Right cardiac atrium (tissue), 5 donors: ENCODE data around the gene OLAH. TPM values are rescaled to one million over a fixed set of nuclear protein-coding genes. Genes with fewer than 3 reads are reported as not detected.

Source experiments
- ATAC-seq, 2 donors: fragments of 200-7000 bp; cut with Tn5 transposase; one replicate each; pipeline versions ENCODE4 v1.8.0 to v1.9.1; 2020; ENCODE audit warnings: moderate library complexity in 2 of 2, mild to moderate bottlenecking in 1 of 2
- DNase-seq, 3 donors: peaks; one replicate each; pipeline ENCODE4 v3.0.0-alpha.2; 2020
- H3K27ac ChIP-seq: one replicate; pipeline ENCODE4 v1.5.1; 2013; ENCODE audit warnings: mild to moderate bottlenecking, low read length, control low read depth, moderate library complexity
- H3K27me3 ChIP-seq: one replicate; pipeline ENCODE4 v1.6.1; 2013; ENCODE audit not compliant: control insufficient read depth, insufficient read depth
- H3K4me1 ChIP-seq: one replicate; pipeline ENCODE4 v1.6.1; 2013; ENCODE audit warnings: low read length; ENCODE audit not compliant: control insufficient read depth, insufficient read depth
- H3K4me3 ChIP-seq: one replicate; pipeline ENCODE4 v1.5.1; 2013; ENCODE audit warnings: low read length, control low read depth
- H3K9me3 ChIP-seq: one replicate; pipeline ENCODE4 v1.6.1; 2013; ENCODE audit warnings: low read length; ENCODE audit not compliant: control insufficient read depth
- whole genome bisulfite sequencing: extraction: QIAGEN DNeasy Blood & Tissue Kit; methylation state at CpG from one replicate; pipeline ENCODE4 v1.1.7; 2013; 5-methylcytosine and 5-hydroxymethylcytosine counted together
- intact Hi-C, 4 donors: fragments of 100-400 bp; cut with DNase I; formaldehyde crosslinking; loops; one replicate each; pipeline versions ENCODE4 v1.11.0 to v1.14.0; 2022 to 2023
- polyA plus RNA-seq: library from polyadenylated mRNA; stranded (reverse); fragments of 200-250 nt; gene quantifications from one replicate; pipeline ENCODE4 v1.2.3, GENCODE V29; 2013
- total RNA-seq, 4 donors: library from RNA; stranded (reverse); fragmentation: NEBNext Ultra II Directional; extraction: Animal tissue kit (Norgen Biotek cat#: 25700); gene quantifications; one replicate each; pipeline ENCODE4 v1.2.1, GENCODE V29; 2021
- donor health status: healthy with polysubstance abuse.
- donor health status: DM: no; HTN: yes; CAD: no.
- donor health status: DM: no; HTN: no; CAD: no.
- donor health status: DM: no; HTN: yes; CAD: no; lungs with severe emphysema.
- donor health status: DM: yes; HTN: yes; CAD: no.

Gene OLAH
- total and polyA plus RNA-seq, 5 donors, result 0.16 to 0.51 TPM; not detected in 3

GRCh38 chr10:15037691-15038090, 6.1 kb upstream of the OLAH start:
- no peak overlapping the region for H3K4me3 ChIP-seq
- no peaks in the 10 kb centered on the region for H3K9me3 ChIP-seq
- no peak for ATAC-seq
- 77% methylated on average over 4 of the region's 4 CpGs for WGBS
- no peaks in the 10 kb centered on the region for H3K27me3 ChIP-seq
- no peak overlapping the region for H3K27ac ChIP-seq
- DNase-seq, result no peak
- H3K4me1 ChIP-seq, result no peaks in the 10 kb centered on the region
- intact Hi-C loops, result no loop called here

- intact Hi-C loops, result no loop called here
- 79% methylated on average over 10 of the region's 10 CpGs for WGBS
- Histone ChIP-seq H3K4me1 (no peaks in the 10 kb centered on the region), H3K4me3 (no peak overlapping the region), H3K9me3 (no peaks in the 10 kb centered on the region), H3K27me3 (no peaks in the 10 kb centered on the region), H3K27ac (no peak overlapping the region)
- no peak for ATAC-seq
- no peak for DNase-seq
These were observed 5.3 kb upstream of the OLAH start for GRCh38 chr10:15038416-15038815.

- intact Hi-C loops, result no loop called here
- no peak for ATAC-seq
- no peak overlapping the region for H3K27ac ChIP-seq
These were observed 1.6 kb downstream of the OLAH start for GRCh38 chr10:15045380-15045779.

GRCh38 chr10:15046626-15047025, 2.9 kb downstream of the OLAH start:
- no peaks in the 10 kb centered on the region for H3K27me3 ChIP-seq
- DNase-seq (no peak), ATAC-seq (no peak)
- H3K9me3 ChIP-seq, result no peaks in the 10 kb centered on the region
- intact Hi-C loops, result no loop called here
- no peak overlapping the region for H3K27ac ChIP-seq
- WGBS, result 46% methylated on average over 5 of the region's 5 CpGs
- H3K4me3 ChIP-seq, result no peak overlapping the region
- no peaks in the 10 kb centered on the region for H3K4me1 ChIP-seq

More at GRCh38 chr10:15045380-15045779, 1.6 kb downstream of the OLAH start:
- Histone ChIP-seq H3K27me3 (no peaks in the 10 kb centered on the region), H3K4me1 (no peaks in the 10 kb centered on the region), H3K4me3 (no peak overlapping the region), H3K9me3 (no peaks in the 10 kb centered on the region)
- 73% methylated on average over 1 of the region's 1 CpG for WGBS
- no peak for DNase-seq

GRCh38 chr10:15049533-15049932, 5.8 kb downstream of the OLAH start:
- Histone ChIP-seq H3K4me1 (no peaks in the 10 kb centered on the region), H3K9me3 (no peaks in the 10 kb centered on the region), H3K27ac (no peak overlapping the region), H3K27me3 (no peaks in the 10 kb centered on the region), H3K4me3 (no peak overlapping the region)
- intact Hi-C loops, result no loop called here
- DNase-seq, result no peak
- no peak for ATAC-seq

GRCh38 chr10:15052121-15052520, 8.4 kb downstream of the OLAH start:
- Histone ChIP-seq H3K27me3 (no peaks in the 10 kb centered on the region), H3K9me3 (no peaks in the 10 kb centered on the region), H3K4me3 (no peak overlapping the region), H3K27ac (no peak overlapping the region), H3K4me1 (no peaks in the 10 kb centered on the region)
- DNase-seq, result no peak
- 89% methylated on average over 7 of the region's 7 CpGs for WGBS
- ATAC-seq, result no peak
- intact Hi-C loops, result no loop called here

- Histone ChIP-seq H3K27ac (no peak overlapping the region), H3K4me3 (no peak overlapping the region), H3K4me1 (no peaks in the 10 kb centered on the region), H3K27me3 (no peaks in the 10 kb centered on the region), H3K9me3 (no peaks in the 10 kb centered on the region)
- intact Hi-C loops, result no loop called here
- 85% methylated on average over 3 of the region's 3 CpGs for WGBS
- ATAC-seq, result no peak
- no peak for DNase-seq
These were observed 9.3 kb downstream of the OLAH start for GRCh38 chr10:15053061-15053460.

GRCh38 chr10:15058689-15059088, 14.9 kb downstream of the OLAH start:
- Histone ChIP-seq H3K4me3 (no peak overlapping the region), H3K27me3 (no peaks in the 10 kb centered on the region), H3K9me3 (no peaks in the 10 kb centered on the region), H3K27ac (no peak overlapping the region), H3K4me1 (no peaks in the 10 kb centered on the region)
- no peak for DNase-seq
- intact Hi-C loops, result no loop called here
- WGBS, result 50% methylated on average over 1 of the region's 1 CpG
- ATAC-seq, result no peak

GRCh38 chr10:15059914-15060313, 16.2 kb downstream of the OLAH start:
- H3K4me1 ChIP-seq, result no peaks in the 10 kb centered on the region
- no peak for DNase-seq
- ATAC-seq, result no peak
- intact Hi-C loops, result no loop called here
- H3K9me3 ChIP-seq, result no peaks in the 10 kb centered on the region
- no peak overlapping the region for H3K4me3 ChIP-seq
- no peaks in the 10 kb centered on the region for H3K27me3 ChIP-seq
- WGBS, result 88% methylated on average over 4 of the region's 4 CpGs
- no peak overlapping the region for H3K27ac ChIP-seq

- Histone ChIP-seq H3K4me1 (no peaks in the 10 kb centered on the region), H3K9me3 (no peaks in the 10 kb centered on the region), H3K4me3 (no peak overlapping the region), H3K27me3 (no peaks in the 10 kb centered on the region), H3K27ac (no peak overlapping the region)
- intact Hi-C loops, result no loop called here
- 73% methylated on average over 2 of the region's 2 CpGs for WGBS
- no peak for DNase-seq
- no peak for ATAC-seq
These were observed 16.9 kb downstream of the OLAH start for GRCh38 chr10:15060638-15061037.

GRCh38 chr10:15067154-15067553, 23.4 kb downstream of the OLAH start:
- no peak overlapping the region for H3K4me3 ChIP-seq
- H3K27me3 ChIP-seq, result no peaks in the 10 kb centered on the region

GRCh38 chr10:15068802-15069201, 25.1 kb downstream of the OLAH start:
- Histone ChIP-seq H3K4me1 (no peaks in the 10 kb centered on the region), H3K9me3 (no peaks in the 10 kb centered on the region), H3K27ac (no peak overlapping the region), H3K27me3 (no peaks in the 10 kb centered on the region), H3K4me3 (no peak overlapping the region)
- intact Hi-C loops, result no loop called here
- DNase-seq (no peak), ATAC-seq (no peak)
- 87% methylated on average over 3 of the region's 3 CpGs for WGBS

More at GRCh38 chr10:15067154-15067553, 23.4 kb downstream of the OLAH start:
- H3K27ac ChIP-seq, result no peak overlapping the region
- H3K9me3 ChIP-seq, result no peaks in the 10 kb centered on the region
- no peaks in the 10 kb centered on the region for H3K4me1 ChIP-seq
- ATAC-seq (no peak), DNase-seq (no peak)
- WGBS, result 83% methylated on average over 5 of the region's 5 CpGs
- intact Hi-C loops, result no loop called here
